Fibroblast of villous mesenchyme (primary cell): Measurements from ENCODE around the gene FOXF2. TPM values are rescaled to one million over a fixed set of nuclear protein-coding genes. Genes with fewer than 3 reads are reported as not detected.

Experiments
- DNase-seq: peaks from one replicate; pipeline ENCODE4 v3.0.0-alpha.2; 2010; ENCODE audit warnings: low read depth
- H3K4me3 ChIP-seq: 2 replicates; pipeline ENCODE4 v1.5.1; 2011; ENCODE audit warnings: low read depth, mild to moderate bottlenecking, low read length
- total RNA-seq: library from RNA; depleted of rRNA; stranded (reverse); fragments of >200 nt; gene quantifications from 2 replicates; pipeline ENCODE4 v1.2.3, GENCODE V29; 2012
- TF ChIP-seq, protein P1 (sequence below): IDR thresholded peaks from 2 replicates; pipeline ENCODE4 v1.5.1; 2012; ENCODE audit warnings: low read depth, mild to moderate bottlenecking, low read length; ENCODE audit not compliant: insufficient read depth

The FOXF2 gene
- total RNA-seq, 1 donor: not detected

GRCh38 chr6:1378065-1379016, 11.0 kb upstream of the FOXF2 start:
- TF ChIP-seq, protein P1, sequence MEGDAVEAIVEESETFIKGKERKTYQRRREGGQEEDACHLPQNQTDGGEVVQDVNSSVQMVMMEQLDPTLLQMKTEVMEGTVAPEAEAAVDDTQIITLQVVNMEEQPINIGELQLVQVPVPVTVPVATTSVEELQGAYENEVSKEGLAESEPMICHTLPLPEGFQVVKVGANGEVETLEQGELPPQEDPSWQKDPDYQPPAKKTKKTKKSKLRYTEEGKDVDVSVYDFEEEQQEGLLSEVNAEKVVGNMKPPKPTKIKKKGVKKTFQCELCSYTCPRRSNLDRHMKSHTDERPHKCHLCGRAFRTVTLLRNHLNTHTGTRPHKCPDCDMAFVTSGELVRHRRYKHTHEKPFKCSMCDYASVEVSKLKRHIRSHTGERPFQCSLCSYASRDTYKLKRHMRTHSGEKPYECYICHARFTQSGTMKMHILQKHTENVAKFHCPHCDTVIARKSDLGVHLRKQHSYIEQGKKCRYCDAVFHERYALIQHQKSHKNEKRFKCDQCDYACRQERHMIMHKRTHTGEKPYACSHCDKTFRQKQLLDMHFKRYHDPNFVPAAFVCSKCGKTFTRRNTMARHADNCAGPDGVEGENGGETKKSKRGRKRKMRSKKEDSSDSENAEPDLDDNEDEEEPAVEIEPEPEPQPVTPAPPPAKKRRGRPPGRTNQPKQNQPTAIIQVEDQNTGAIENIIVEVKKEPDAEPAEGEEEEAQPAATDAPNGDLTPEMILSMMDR: no peak
- DNase-seq: no peak
- H3K4me3 ChIP-seq: no peak overlapping the region

DNA sequence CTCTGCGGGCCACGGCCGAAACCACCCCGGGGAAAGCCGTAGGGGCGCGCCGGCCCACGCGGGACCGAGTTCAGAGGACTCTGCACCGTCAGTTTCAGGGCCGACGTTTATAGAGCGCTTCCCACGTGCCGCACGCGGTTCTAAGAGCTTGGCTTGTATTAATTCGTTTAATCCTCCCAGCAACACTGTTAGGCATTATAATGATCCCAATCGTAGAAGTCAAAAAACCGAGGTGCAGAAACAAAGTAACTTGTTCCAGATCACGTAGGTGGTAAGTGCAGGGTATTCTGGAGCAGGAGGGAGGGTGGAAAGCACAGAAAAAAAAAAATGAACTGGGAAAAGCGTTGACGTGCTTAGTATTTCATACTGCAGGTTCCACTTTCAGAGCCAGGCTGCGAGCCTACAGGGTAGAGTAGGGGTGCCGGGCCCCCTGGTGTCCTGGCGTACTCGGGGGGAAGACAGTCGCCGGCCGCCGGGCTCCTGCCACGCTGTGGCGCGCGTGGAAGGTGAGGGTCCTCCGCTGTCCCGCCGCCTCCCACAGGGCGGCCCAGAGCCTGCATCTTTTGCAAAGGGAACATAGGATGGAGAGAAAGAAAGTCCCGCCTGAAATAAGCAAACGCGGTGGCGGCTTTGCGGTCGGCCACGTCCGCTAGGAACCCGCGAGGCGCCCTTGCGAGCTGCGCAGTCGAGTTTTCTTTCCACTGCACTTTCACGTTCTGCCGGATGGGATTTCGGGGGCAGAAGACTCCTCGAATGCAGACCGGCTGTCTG, 10.2 kb upstream of the FOXF2 start:
- TF ChIP-seq, protein P1: no peak
- no peak for DNase-seq
- H3K4me3 ChIP-seq: no peak overlapping the region

- TF ChIP-seq, protein P1: no peak
- no peak overlapping the region for H3K4me3 ChIP-seq
- no peak for DNase-seq
These were observed 9.6 kb upstream of the FOXF2 start for GRCh38 chr6:1379788-1380147.

DNA sequence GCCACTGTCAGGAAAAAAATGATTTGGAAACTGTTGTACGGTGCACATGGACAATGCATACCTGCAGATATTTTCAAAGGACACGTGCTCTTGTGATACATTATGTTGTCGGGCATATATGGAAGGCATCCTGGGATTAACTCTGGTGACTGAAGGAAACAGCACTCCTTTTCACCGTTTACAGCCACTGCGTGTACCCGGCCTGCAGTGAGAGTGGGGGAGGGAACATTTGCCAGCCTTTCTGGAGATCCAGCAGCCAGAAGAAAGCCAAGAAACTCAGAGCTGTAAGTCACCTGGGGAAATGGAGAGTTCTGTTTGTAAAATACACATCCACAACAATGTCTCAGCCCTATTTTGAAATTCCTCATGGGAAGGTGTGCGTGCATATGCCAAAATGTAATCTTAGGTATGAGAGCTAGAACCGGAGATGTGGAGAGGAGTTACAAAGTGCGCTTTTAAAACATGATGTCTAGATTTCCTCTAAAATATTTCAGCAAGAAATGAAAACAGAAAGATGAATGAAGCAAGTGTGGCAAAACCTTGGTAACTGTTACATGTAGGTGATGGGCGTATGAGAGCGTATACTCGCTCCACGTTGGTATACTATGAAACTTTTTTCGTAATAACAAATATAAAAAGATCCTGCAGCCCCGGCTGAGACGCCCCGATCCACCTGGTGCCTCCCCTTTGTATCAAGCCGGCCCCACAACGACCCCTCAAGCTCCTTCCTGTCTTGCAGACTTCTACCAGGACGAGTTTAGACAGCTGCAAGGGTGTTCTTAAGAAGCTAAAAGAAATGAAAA, 8.6 kb upstream of the FOXF2 start:
- H3K4me3 ChIP-seq: no peak overlapping the region
- TF ChIP-seq, protein P1: no peak
- no peak for DNase-seq

DNA sequence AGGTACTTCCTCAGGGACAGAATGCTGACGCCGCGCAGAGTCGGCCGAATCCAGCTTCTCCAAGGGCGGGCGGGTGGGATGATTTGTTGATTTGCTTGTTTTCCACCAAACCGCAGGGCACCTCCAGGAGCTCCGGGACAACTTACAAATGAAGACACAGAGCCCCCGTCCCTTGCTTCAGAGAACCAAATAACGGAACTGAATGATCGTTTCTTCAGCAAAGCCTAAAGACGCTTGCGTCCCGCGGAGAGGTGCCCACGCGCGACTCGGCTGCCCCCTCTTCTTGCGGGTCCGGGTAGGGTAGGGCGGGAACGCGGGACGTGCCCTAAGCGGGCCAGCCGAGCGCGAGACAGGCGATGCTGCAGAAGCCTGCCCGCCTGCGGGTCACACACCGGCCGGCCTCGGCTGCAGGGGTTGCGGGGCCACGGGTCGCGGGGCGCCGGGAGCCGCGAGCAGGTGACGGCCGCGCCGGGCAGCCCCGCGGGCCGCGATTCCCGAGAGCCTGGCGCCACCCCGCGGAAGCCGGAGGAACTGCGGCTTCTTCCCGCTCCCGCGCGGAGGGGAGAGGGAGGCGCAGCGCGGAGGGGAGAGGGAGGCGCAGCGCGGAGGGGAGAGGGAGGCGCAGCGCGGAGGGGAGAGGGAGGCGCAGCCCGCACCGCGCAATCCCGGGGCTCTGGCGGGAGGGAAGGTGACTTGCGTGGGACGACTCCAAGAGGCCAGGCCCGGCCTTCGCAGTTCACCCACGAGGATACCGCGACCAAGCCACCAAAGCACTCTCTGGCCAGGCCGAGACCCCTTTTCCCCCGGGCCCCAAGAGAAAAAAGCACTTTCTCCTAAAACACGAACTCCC, 7.7 kb upstream of the FOXF2 start:
- peak; percentile 23 for DNase-seq
- TF ChIP-seq, protein P1: peak; percentile 63
- H3K4me3 ChIP-seq: peak overlapping the region; percentile 30
